Measurements from ENCODE around the gene TCP11.

Gene TCP11

GRCh38 chr6:35080821-35081425 lies 60.2 kb downstream of the TCP11 start:
- DNase-seq (ENCODE audit: low spot score) = no peak

GRCh38 chr6:35080016-35080680 lies 61.0 kb downstream of the TCP11 start:
- no peak for DNase-seq (ENCODE audit: low spot score)

- DNase-seq (ENCODE audit: low spot score) = no peak
These were observed 61.7 kb downstream of the TCP11 start for GRCh38 chr6:35079311-35080000.

GRCh38 chr6:35078896-35079295 lies 62.2 kb downstream of the TCP11 start:
- no peak for DNase-seq (ENCODE audit: low spot score)

GRCh38 chr6:35078226-35078850 lies 62.8 kb downstream of the TCP11 start:
- no peak for DNase-seq (ENCODE audit: low spot score)

GRCh38 chr6:35077713-35078105 lies 63.4 kb downstream of the TCP11 start:
- DNase-seq (ENCODE audit: low spot score) = no peak

- no peak for DNase-seq (ENCODE audit: low spot score)
These were observed 64.0 kb downstream of the TCP11 start for GRCh38 chr6:35076997-35077712.

- no peak for DNase-seq (ENCODE audit: low spot score)
These were observed 67.2 kb downstream of the TCP11 start for GRCh38 chr6:35073766-35074471.

GRCh38 chr6:35073211-35073610 lies 67.9 kb downstream of the TCP11 start:
- DNase-seq (ENCODE audit: low spot score) = no peak

- DNase-seq (ENCODE audit: low spot score) = no peak
These were observed 68.5 kb downstream of the TCP11 start for GRCh38 chr6:35072698-35073055.

GRCh38 chr6:35072051-35072697 lies 69.0 kb downstream of the TCP11 start:
- DNase-seq (ENCODE audit: low spot score) = no peak

GRCh38 chr6:35071347-35071994 lies 69.7 kb downstream of the TCP11 start:
- DNase-seq (ENCODE audit: low spot score) = no peak

- DNase-seq (ENCODE audit: low spot score) = no peak
These were observed 71.0 kb downstream of the TCP11 start for GRCh38 chr6:35070111-35070510.

GRCh38 chr6:35069262-35069661 lies 71.9 kb downstream of the TCP11 start:
- DNase-seq (ENCODE audit: low spot score) = no peak

- no peak for DNase-seq (ENCODE audit: low spot score)
These were observed 72.5 kb downstream of the TCP11 start for GRCh38 chr6:35068644-35069043.

- DNase-seq (ENCODE audit: low spot score) = no peak
These were observed 72.9 kb downstream of the TCP11 start for GRCh38 chr6:35068206-35068605.

Data from hepatic stellate cell (primary cell).